Measurements from ENCODE around the gene CUEDC2.
A peak's percentile ranks its signal among the peaks of the same experiment; 100 is the strongest.

The CUEDC2 gene

GRCh38 chr10:102400598-102401341 lies 31.6 kb downstream of the CUEDC2 start:
- Histone ChIP-seq H3K36me3 (ENCODE audit: insufficient read depth, low read length) (no peaks in the 10 kb centered on the region; the same call in 1 of the 2 replicates), H3F3A (ENCODE audit: insufficient read depth, low read length) (no peaks in the 10 kb centered on the region), H3K27ac (ENCODE audit: low read depth, low read length, poor library complexity, severe bottlenecking) (no peak overlapping the region), H3K79me2 (ENCODE audit: insufficient read depth, low read length) (no peaks in the 10 kb centered on the region), H3K9me3 (ENCODE audit: low read length) (no peaks in the 10 kb centered on the region), H3K4me1 (ENCODE audit: insufficient read depth, low read length, severe bottlenecking) (peaks cover 19% of the 10 kb centered on the region), H2AFZ (ENCODE audit: low read length) (no peak overlapping the region), H3K9me2 (ENCODE audit: low read depth, low read length) (no peaks in the 10 kb centered on the region), H3K4me2 (ENCODE audit: low read length) (no peak overlapping the region), H3K9ac (ENCODE audit: low read length) (no peak overlapping the region), H3K4me3 (ENCODE audit: low read depth, low read length, poor library complexity, severe bottlenecking) (no peak overlapping the region), H4K20me1 (ENCODE audit: insufficient read depth, low read length) (no peaks in the 10 kb centered on the region), H3K27me3 (ENCODE audit: insufficient read depth, low read length) (no peaks in the 10 kb centered on the region)
- no peak for TF ChIP-seq CTCF (IDR thresholded peaks at IDR 0.05; ENCODE audit: low read length)
- no peak for TF ChIP-seq EZH2 (IDR thresholded peaks at IDR 0.05; ENCODE audit: borderline replicate concordance, low read length)

GRCh38 chr10:102400076-102400475 lies 32.3 kb downstream of the CUEDC2 start:
- no peak for TF ChIP-seq EZH2 (IDR thresholded peaks at IDR 0.05; ENCODE audit: borderline replicate concordance, low read length)
- TF ChIP-seq CTCF (IDR thresholded peaks at IDR 0.05; ENCODE audit: low read length): no peak
- no peaks in the 10 kb centered on the region for H3K27me3 ChIP-seq (ENCODE audit: insufficient read depth, low read length)
- H3K9ac ChIP-seq (ENCODE audit: low read length): no peak overlapping the region; the same call in 1 of the 2 replicates
- no peaks in the 10 kb centered on the region for H4K20me1 ChIP-seq (ENCODE audit: insufficient read depth, low read length)
- no peaks in the 10 kb centered on the region for H3K79me2 ChIP-seq (ENCODE audit: insufficient read depth, low read length)
- H3K4me2 ChIP-seq (ENCODE audit: low read length): peak overlapping the region; percentile 67; the same call in 1 of the 2 replicates
- H3K27ac ChIP-seq (ENCODE audit: low read depth, low read length, poor library complexity, severe bottlenecking): no peak overlapping the region
- no peaks in the 10 kb centered on the region for H3K9me2 ChIP-seq (ENCODE audit: low read depth, low read length)
- no peak overlapping the region for H2AFZ ChIP-seq (ENCODE audit: low read length)
- peaks cover 19% of the 10 kb centered on the region for H3K4me1 ChIP-seq (ENCODE audit: insufficient read depth, low read length, severe bottlenecking)
- H3K4me3 ChIP-seq (ENCODE audit: low read depth, low read length, poor library complexity, severe bottlenecking): peak overlapping the region; percentile 59
- H3K36me3 ChIP-seq (ENCODE audit: insufficient read depth, low read length): no peaks in the 10 kb centered on the region; the same call in 1 of the 2 replicates
- H3K9me3 ChIP-seq (ENCODE audit: low read length): no peaks in the 10 kb centered on the region
- H3F3A ChIP-seq (ENCODE audit: insufficient read depth, low read length): no peaks in the 10 kb centered on the region

GRCh38 chr10:102399217-102400021 lies 33.0 kb downstream of the CUEDC2 start:
- H3K27me3 ChIP-seq (ENCODE audit: insufficient read depth, low read length): no peaks in the 10 kb centered on the region
- no peak overlapping the region for H2AFZ ChIP-seq (ENCODE audit: low read length)
- H3K9me2 ChIP-seq (ENCODE audit: low read depth, low read length): no peaks in the 10 kb centered on the region
- H3K36me3 ChIP-seq (ENCODE audit: insufficient read depth, low read length): no peaks in the 10 kb centered on the region; the same call in 1 of the 2 replicates
- H3K4me1 ChIP-seq (ENCODE audit: insufficient read depth, low read length, severe bottlenecking): peaks cover 19% of the 10 kb centered on the region
- H3K9me3 ChIP-seq (ENCODE audit: low read length): no peaks in the 10 kb centered on the region
- H3K79me2 ChIP-seq (ENCODE audit: insufficient read depth, low read length): no peaks in the 10 kb centered on the region
- H3K4me3 ChIP-seq (ENCODE audit: low read depth, low read length, poor library complexity, severe bottlenecking): peak overlapping the region; percentile 59
- peak overlapping the region; percentile 67 for H3K4me2 ChIP-seq (ENCODE audit: low read length)
- TF ChIP-seq CTCF (IDR thresholded peaks at IDR 0.05; ENCODE audit: low read length) (peak; percentile 78), EZH2 (IDR thresholded peaks at IDR 0.05; ENCODE audit: borderline replicate concordance, low read length) (no peak)
- no peaks in the 10 kb centered on the region for H3F3A ChIP-seq (ENCODE audit: insufficient read depth, low read length)
- H3K27ac ChIP-seq (ENCODE audit: low read depth, low read length, poor library complexity, severe bottlenecking): no peak overlapping the region
- H3K9ac ChIP-seq (ENCODE audit: low read length): peak overlapping the region; percentile 66; the same call in 1 of the 2 replicates
- no peaks in the 10 kb centered on the region for H4K20me1 ChIP-seq (ENCODE audit: insufficient read depth, low read length)
